Mucosa of descending colon (tissue), 3 donors: Measurements from ENCODE around the gene FIGNL1. TPM values are rescaled to one million over a fixed set of nuclear protein-coding genes. Genes with fewer than 3 reads are reported as not detected.

ENCODE experiments used
- ATAC-seq: fragments of 200-7000 bp; cut with Tn5 transposase; one replicate; pipeline ENCODE4 v1.9.1; 2020; ENCODE audit warnings: mild to moderate bottlenecking, moderate library complexity
- DNase-seq, 3 donors: peaks; one replicate each; pipeline ENCODE4 v3.0.0-alpha.2; 2020
- H3K36me3 ChIP-seq: fragments of 200-600 bp; one replicate; pipeline ENCODE4 v1.8.0; 2021; ENCODE audit warnings: low read depth, mild to moderate bottlenecking
- H3K4me1 ChIP-seq: fragments of 200-600 bp; one replicate; pipeline ENCODE4 v1.8.0; 2021; ENCODE audit warnings: low read depth, mild to moderate bottlenecking
- H3K4me3 ChIP-seq: fragments of 200-600 bp; one replicate; pipeline ENCODE4 v1.8.0; 2021; ENCODE audit warnings: mild to moderate bottlenecking
- H3K9me3 ChIP-seq: fragments of 200-600 bp; one replicate; pipeline ENCODE4 v1.8.0; 2021; ENCODE audit warnings: mild to moderate bottlenecking
- CTCF ChIP-seq: fragments of 200-600 bp; IDR thresholded peaks from one replicate; pipeline ENCODE4 v1.8.0; 2022; ENCODE audit warnings: antibody characterized with exemption, mild to moderate bottlenecking
- intact Hi-C, 2 donors: fragments of 100-400 bp; cut with DNase I in 1 of 2; cut with micrococcal nuclease in 1 of 2; formaldehyde crosslinking; loops; one replicate each; pipeline versions ENCODE4 v1.11.0 to v1.11.1; 2022; cut with DNase I, micrococcal nuclease
- long read RNA-seq, 2 donors: library from polyadenylated mRNA; unstranded; transcript quantifications; one replicate each; pipeline ENCODE4 v2.0.0, GENCODE V29; 2019 to 2021
- total RNA-seq, 3 donors: library from RNA; stranded (reverse); fragmentation: NEBNext Ultra II Directional in 2 of 3; extraction: Animal tissue kit (Norgen Biotek cat#: 25700) in 2 of 3; gene quantifications; one replicate each; pipeline versions ENCODE4 v1.2.1 to v1.2.4, GENCODE V29; 2021 to 2023
- donor health status: DM: no; HTN: no; CAD: no; lungs with moderate emphysema.
- donor health status: DM: no; HTN: no; CAD: no.
- donor health status: DM: no; HTN: yes; CAD: no.

Gene FIGNL1, protein sequence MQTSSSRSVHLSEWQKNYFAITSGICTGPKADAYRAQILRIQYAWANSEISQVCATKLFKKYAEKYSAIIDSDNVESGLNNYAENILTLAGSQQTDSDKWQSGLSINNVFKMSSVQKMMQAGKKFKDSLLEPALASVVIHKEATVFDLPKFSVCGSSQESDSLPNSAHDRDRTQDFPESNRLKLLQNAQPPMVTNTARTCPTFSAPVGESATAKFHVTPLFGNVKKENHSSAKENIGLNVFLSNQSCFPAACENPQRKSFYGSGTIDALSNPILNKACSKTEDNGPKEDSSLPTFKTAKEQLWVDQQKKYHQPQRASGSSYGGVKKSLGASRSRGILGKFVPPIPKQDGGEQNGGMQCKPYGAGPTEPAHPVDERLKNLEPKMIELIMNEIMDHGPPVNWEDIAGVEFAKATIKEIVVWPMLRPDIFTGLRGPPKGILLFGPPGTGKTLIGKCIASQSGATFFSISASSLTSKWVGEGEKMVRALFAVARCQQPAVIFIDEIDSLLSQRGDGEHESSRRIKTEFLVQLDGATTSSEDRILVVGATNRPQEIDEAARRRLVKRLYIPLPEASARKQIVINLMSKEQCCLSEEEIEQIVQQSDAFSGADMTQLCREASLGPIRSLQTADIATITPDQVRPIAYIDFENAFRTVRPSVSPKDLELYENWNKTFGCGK
- total RNA-seq, result 1 to 10 TPM; 5.4 to 8.5 (median 6.2) TPM
- long read RNA-seq, donor 1, partial matches to known transcripts, result 1 of 5 reads
- long read RNA-seq, donor 1, other reads (novel, unspliced or antisense), result 3 of 5 reads
- long read RNA-seq, donor 2, partial matches to known transcripts, result 0 of 4 reads
- long read RNA-seq, donor 2, other reads (novel, unspliced or antisense), result 0 of 4 reads

GRCh38 chr7:50449881-50450589, at the start of gene FIGNL1:
Gene FIGNL1, minus strand, starts transcription at chr7:50450350. Its CDS starts 3,063 bp downstream, at chr7:50447287.
- Histone ChIP-seq H3K4me1 (peaks cover 7% of the 10 kb centered on the region), H3K4me3 (peak within 1 kb of the TSS; percentile 18), H3K9me3 (no peaks in the 10 kb centered on the region), H3K36me3 (no peaks in the 10 kb centered on the region)
- intact Hi-C loops, result no loop called here
- ATAC-seq (peak; percentile 99), DNase-seq (peak; percentile 83 to 90 (median 88))
- no peak for TF ChIP-seq CTCF

- ATAC-seq (no peak), DNase-seq (no peak)
- Histone ChIP-seq H3K4me1 (peaks cover 15% of the 10 kb centered on the region), H3K4me3 (no peak overlapping the region), H3K36me3 (no peaks in the 10 kb centered on the region), H3K9me3 (no peaks in the 10 kb centered on the region)
- no peak for TF ChIP-seq CTCF
- intact Hi-C loops, result no loop called here
These were observed 48.9 kb upstream of the FIGNL1 start for GRCh38 chr7:50499092-50499491.

GRCh38 chr7:50497968-50498367, 47.8 kb upstream of the FIGNL1 start:
- ATAC-seq, result no peak
- DNase-seq, result no peak
- Histone ChIP-seq H3K4me1 (peaks cover 15% of the 10 kb centered on the region), H3K9me3 (no peaks in the 10 kb centered on the region), H3K36me3 (no peaks in the 10 kb centered on the region), H3K4me3 (no peak overlapping the region)
- TF ChIP-seq CTCF, result no peak
- intact Hi-C loops, result no loop called here

DNA sequence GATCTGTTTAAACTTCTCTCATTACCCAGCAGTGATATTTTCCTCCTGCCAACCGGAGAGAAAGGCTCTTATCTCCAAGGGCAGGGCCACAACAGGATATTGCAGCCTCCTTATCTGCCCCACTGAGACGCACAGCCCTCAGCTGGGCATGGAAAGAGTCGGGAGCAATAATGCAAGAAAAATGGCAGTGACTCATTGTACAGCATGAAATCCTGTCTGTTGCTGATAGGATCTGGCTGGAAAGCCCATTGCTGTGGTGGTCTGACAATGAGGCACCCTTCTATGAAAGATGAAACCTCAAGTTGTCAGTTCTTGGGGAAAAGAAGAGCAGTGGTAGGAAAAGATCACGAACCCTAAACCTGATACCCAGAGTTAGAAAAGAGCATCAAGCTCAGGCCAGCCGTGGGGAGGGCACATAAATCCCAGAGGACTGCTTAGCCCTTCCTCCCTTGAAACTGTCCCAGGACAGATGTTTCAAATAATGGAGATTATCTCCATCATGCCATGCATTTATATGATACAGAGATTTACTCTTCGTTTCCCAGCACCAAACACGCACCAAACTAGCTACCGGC, 47.0 kb upstream of the FIGNL1 start:
- H3K36me3 ChIP-seq, result no peaks in the 10 kb centered on the region
- peak in 2 of 3 donors; percentile 53 to 59 for DNase-seq
- intact Hi-C loops, result no loop called here

More for the DNA sequence above, 47.0 kb upstream of the FIGNL1 start:
- Histone ChIP-seq H3K4me1 (peaks cover 15% of the 10 kb centered on the region), H3K9me3 (no peaks in the 10 kb centered on the region), H3K4me3 (no peak overlapping the region)
- ATAC-seq, result peak; percentile 98
- no peak for TF ChIP-seq CTCF
